ENCODE results near the gene NBEA.

DNA sequence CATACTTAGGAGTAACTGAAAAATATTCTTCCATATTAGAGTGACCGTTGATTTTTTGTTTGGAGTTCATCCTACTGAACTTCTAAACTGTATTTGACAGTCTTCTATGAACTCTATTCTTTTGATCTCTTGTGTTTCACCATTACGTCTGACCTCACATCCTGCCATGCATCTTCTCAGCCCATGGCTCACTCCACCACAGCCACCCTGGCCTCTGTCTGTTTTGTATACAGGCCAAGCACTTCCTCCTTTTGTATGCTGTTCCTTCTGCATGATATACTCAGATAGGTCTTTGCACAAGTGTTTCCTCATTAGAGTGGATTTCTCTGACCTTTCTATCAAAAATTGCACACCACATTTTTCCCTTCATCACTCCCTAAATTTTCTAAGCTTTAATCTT, 414.5 kb downstream of the NBEA start:
- TF ChIP-seq, protein P1, sequence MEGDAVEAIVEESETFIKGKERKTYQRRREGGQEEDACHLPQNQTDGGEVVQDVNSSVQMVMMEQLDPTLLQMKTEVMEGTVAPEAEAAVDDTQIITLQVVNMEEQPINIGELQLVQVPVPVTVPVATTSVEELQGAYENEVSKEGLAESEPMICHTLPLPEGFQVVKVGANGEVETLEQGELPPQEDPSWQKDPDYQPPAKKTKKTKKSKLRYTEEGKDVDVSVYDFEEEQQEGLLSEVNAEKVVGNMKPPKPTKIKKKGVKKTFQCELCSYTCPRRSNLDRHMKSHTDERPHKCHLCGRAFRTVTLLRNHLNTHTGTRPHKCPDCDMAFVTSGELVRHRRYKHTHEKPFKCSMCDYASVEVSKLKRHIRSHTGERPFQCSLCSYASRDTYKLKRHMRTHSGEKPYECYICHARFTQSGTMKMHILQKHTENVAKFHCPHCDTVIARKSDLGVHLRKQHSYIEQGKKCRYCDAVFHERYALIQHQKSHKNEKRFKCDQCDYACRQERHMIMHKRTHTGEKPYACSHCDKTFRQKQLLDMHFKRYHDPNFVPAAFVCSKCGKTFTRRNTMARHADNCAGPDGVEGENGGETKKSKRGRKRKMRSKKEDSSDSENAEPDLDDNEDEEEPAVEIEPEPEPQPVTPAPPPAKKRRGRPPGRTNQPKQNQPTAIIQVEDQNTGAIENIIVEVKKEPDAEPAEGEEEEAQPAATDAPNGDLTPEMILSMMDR (IDR thresholded peaks at IDR 0.05), result no peak
- no peak for TF ChIP-seq EP300 (IDR thresholded peaks at IDR 0.05)
- no peak for TF ChIP-seq POLR2A (IDR thresholded peaks at IDR 0.05)
- no peak for TF ChIP-seq POLR2AphosphoS5 (IDR thresholded peaks at IDR 0.05)

All from sigmoid colon (tissue), 4 donors.